GM12892 (cell line): Measurements from ENCODE around the gene DLEU7.

Source experiments
- POLR2A ChIP-seq: IDR thresholded peaks from 2 replicates; pipeline ENCODE4 v1.6.1; 2011; ENCODE audit warnings: low read depth, low read length, control low read depth
- POLR2AphosphoS5 ChIP-seq: IDR thresholded peaks from 2 replicates; pipeline ENCODE4 v1.6.1; 2011; ENCODE audit warnings: low read depth, low read length, control low read depth
- TAF1 ChIP-seq: IDR thresholded peaks from 2 replicates; pipeline ENCODE4 v1.6.1; 2011; ENCODE audit warnings: low read depth, mild to moderate bottlenecking, control low read depth, low read length, borderline replicate concordance

GRCh38 chr13:50867637-50867945 lies 24.1 kb upstream of the DLEU7 start:
- TF ChIP-seq POLR2A, result no peak
- no peak for TF ChIP-seq POLR2AphosphoS5
- TF ChIP-seq TAF1, result no peak
